H9 (cell line): Measurements from ENCODE around the gene COMTD1. TPM values are rescaled to one million over a fixed set of nuclear protein-coding genes. Genes with fewer than 3 reads are reported as not detected.
A peak's percentile ranks its signal among the peaks of the same experiment; 100 is the strongest.

Experiments
- DNase-seq: peaks from one replicate; pipeline ENCODE4 v3.0.0-alpha.2; 2017
- H2AFZ ChIP-seq: one replicate; pipeline ENCODE4 v1.6.1; 2013; ENCODE audit warnings: mild to moderate bottlenecking, low read length, control low read depth, moderate library complexity
- H2AK5ac ChIP-seq: 2 replicates; pipeline ENCODE4 v1.6.1; 2013; ENCODE audit warnings: low read length, control low read depth, mixed read lengths; ENCODE audit not compliant: insufficient read length
- H2BK120ac ChIP-seq: one replicate; pipeline ENCODE4 v1.6.1; 2013; ENCODE audit warnings: low read depth, mild to moderate bottlenecking, low read length, control low read depth, inconsistent platforms; ENCODE audit not compliant: poor library complexity, severe bottlenecking
- H2BK12ac ChIP-seq: 2 replicates; pipeline ENCODE4 v1.6.1; 2013; ENCODE audit warnings: low read length, control low read depth, mixed read lengths, low read depth; ENCODE audit not compliant: insufficient read length
- H2BK15ac ChIP-seq: 2 replicates; pipeline ENCODE4 v1.6.1; 2013; ENCODE audit warnings: low read depth, low read length, control low read depth
- H2BK20ac ChIP-seq: one replicate; pipeline ENCODE4 v1.6.1; 2013; ENCODE audit warnings: low read depth, mild to moderate bottlenecking, low read length, control low read depth, inconsistent platforms; ENCODE audit not compliant: poor library complexity, severe bottlenecking
- H2BK5ac ChIP-seq: 2 replicates; pipeline ENCODE4 v1.6.1; 2013; ENCODE audit warnings: low read length, control low read depth, mixed read lengths; ENCODE audit not compliant: insufficient read length
- H3K14ac ChIP-seq: 2 replicates; pipeline ENCODE4 v1.6.1; 2013; ENCODE audit warnings: low read length, control low read depth; ENCODE audit not compliant: insufficient read depth
- H3K18ac ChIP-seq: 2 replicates; pipeline ENCODE4 v1.6.1; 2013; ENCODE audit warnings: low read depth, mild to moderate bottlenecking, mixed read lengths, low read length, control low read depth; ENCODE audit not compliant: insufficient read length
- H3K23ac ChIP-seq: 2 replicates; pipeline ENCODE4 v1.6.1; 2013; ENCODE audit warnings: low read length, control low read depth, mixed read lengths, low read depth; ENCODE audit not compliant: insufficient read length
- H3K23me2 ChIP-seq: 2 replicates; pipeline ENCODE4 v1.6.1; 2013; ENCODE audit warnings: low read depth, mild to moderate bottlenecking, mixed read lengths, low read length, control low read depth; ENCODE audit not compliant: insufficient read length, poor library complexity, severe bottlenecking
- H3K27ac ChIP-seq: 2 replicates; pipeline ENCODE4 v1.5.1; 2013; ENCODE audit warnings: low read length, control low read depth, mixed read lengths, low read depth; ENCODE audit not compliant: insufficient read length
- H3K27me3 ChIP-seq: 2 replicates; pipeline ENCODE4 v1.6.1; 2013; ENCODE audit warnings: low read length, control low read depth, inconsistent platforms; ENCODE audit not compliant: insufficient read depth
- H3K4ac ChIP-seq: 2 replicates; pipeline ENCODE4 v1.6.1; 2013; ENCODE audit warnings: low read depth, mild to moderate bottlenecking, control low read depth, inconsistent platforms, low read length, moderate library complexity
- H3K4me1 ChIP-seq: 2 replicates; pipeline ENCODE4 v1.6.1; 2013; ENCODE audit warnings: low read length, control low read depth, inconsistent platforms; ENCODE audit not compliant: insufficient read depth
- H3K4me2 ChIP-seq: 2 replicates; pipeline ENCODE4 v1.6.1; 2013; ENCODE audit warnings: low read length, control low read depth, mixed read lengths; ENCODE audit not compliant: insufficient read length, insufficient read depth
- H3K56ac ChIP-seq: 2 replicates; pipeline ENCODE4 v1.6.1; 2013; ENCODE audit warnings: low read depth, mild to moderate bottlenecking, mixed read lengths, low read length, control low read depth; ENCODE audit not compliant: insufficient read length
- H3K79me1 ChIP-seq: 2 replicates; pipeline ENCODE4 v1.6.1; 2013; ENCODE audit warnings: low read depth, mild to moderate bottlenecking, moderate library complexity, low read length, control low read depth, inconsistent platforms; ENCODE audit not compliant: insufficient read depth, poor library complexity, severe bottlenecking
- H3K79me2 ChIP-seq: 2 replicates; pipeline ENCODE4 v1.6.1; 2013; ENCODE audit warnings: low read length, control low read depth, inconsistent platforms; ENCODE audit not compliant: insufficient read depth
- H3K9ac ChIP-seq: 2 replicates; pipeline ENCODE4 v1.6.1; 2013; ENCODE audit warnings: low read length, control low read depth, mixed read lengths; ENCODE audit not compliant: insufficient read length; ENCODE audit errors: extremely low read depth
- H3K9me3 ChIP-seq: one replicate; pipeline ENCODE4 v1.6.1; 2013; ENCODE audit warnings: low read depth, low read length, inconsistent platforms; ENCODE audit not compliant: control insufficient read depth
- H3T11ph ChIP-seq: one replicate; pipeline ENCODE4 v1.6.1; 2013; ENCODE audit warnings: mild to moderate bottlenecking, low read length, control low read depth, inconsistent platforms
- H4K20me1 ChIP-seq: one replicate; pipeline ENCODE4 v1.6.1; 2013; ENCODE audit not compliant: control insufficient read depth, insufficient read length, insufficient read depth
- H4K5ac ChIP-seq: 2 replicates; pipeline ENCODE4 v1.6.1; 2013; ENCODE audit warnings: low read depth, mild to moderate bottlenecking, mixed read lengths, low read length, control low read depth; ENCODE audit not compliant: insufficient read length
- H4K8ac ChIP-seq: replicated peaks from 2 replicates; pipeline ENCODE4 v1.6.1; 2013; ENCODE audit warnings: low read length, control low read depth, mixed read lengths, low read depth; ENCODE audit not compliant: insufficient read length
- H4K91ac ChIP-seq: 2 replicates; pipeline ENCODE4 v1.6.1; 2013; ENCODE audit warnings: low read depth, mild to moderate bottlenecking, moderate library complexity, mixed read lengths, low read length, control low read depth; ENCODE audit not compliant: insufficient read length
- H3K27ac Mint-ChIP-seq, 3 experiments: 2 replicates in 2 of 3; 3 replicates in 1 of 3; pipeline ENCODE4 v1.8.0; 2020 to 2021; ENCODE audit warnings: mixed read lengths in 3 of 3, mild to moderate bottlenecking in 1 of 3, moderate library complexity in 1 of 3
- H3K27me3 Mint-ChIP-seq: 2 replicates; pipeline ENCODE4 v1.8.0; 2021; ENCODE audit warnings: low read depth, mild to moderate bottlenecking, moderate library complexity, mixed read lengths
- H3K36me3 Mint-ChIP-seq, 3 experiments: 2 replicates in 2 of 3; 3 replicates in 1 of 3; pipeline ENCODE4 v1.8.0; 2020 to 2021; ENCODE audit warnings: low read depth in 3 of 3, mixed read lengths in 3 of 3; ENCODE audit not compliant: insufficient read depth in 1 of 3
- H3K4me1 Mint-ChIP-seq, 2 experiments: 2 replicates each; pipeline ENCODE4 v1.8.0; 2020; ENCODE audit warnings: mixed read lengths in 2 of 2
- H3K4me3 Mint-ChIP-seq, 2 experiments: 2 replicates in 1 of 2; 3 replicates in 1 of 2; pipeline ENCODE4 v1.8.0; 2020 to 2021; ENCODE audit warnings: mild to moderate bottlenecking in 2 of 2, mixed read lengths in 2 of 2, moderate library complexity in 1 of 2
- H3K9me3 Mint-ChIP-seq, 2 experiments: 2 replicates in 1 of 2; 3 replicates in 1 of 2; pipeline ENCODE4 v1.8.0; 2020; ENCODE audit warnings: mild to moderate bottlenecking in 2 of 2, mixed read lengths in 2 of 2, moderate library complexity in 1 of 2
- WGBS: extraction: QIAGEN DNeasy Blood & Tissue Kit; methylation state at CpG from one replicate; pipeline ENCODE4 v1.1.7; 2013; ENCODE audit warnings: missing lambda C conversion rate, low lambda C conversion rate, mixed read lengths; ENCODE audit not compliant: insufficient read length; ENCODE audit errors: extremely low coverage; 5-methylcytosine and 5-hydroxymethylcytosine counted together
- total RNA-seq: library from RNA; stranded (reverse); gene quantifications from 2 replicates; pipeline ENCODE4 v1.2.1, GENCODE V29; 2021
- TF ChIP-seq, protein P1 (sequence below): fragments of 200-600 bp; sonication (generic); conservative IDR thresholded peaks from 3 replicates; pipeline ENCODE4 v1.8.0; 2021; ENCODE audit warnings: antibody characterized with exemption, mild to moderate bottlenecking

The COMTD1 gene
- total RNA-seq, 1 experiment from 2014 or later = 28.3 TPM

DNA sequence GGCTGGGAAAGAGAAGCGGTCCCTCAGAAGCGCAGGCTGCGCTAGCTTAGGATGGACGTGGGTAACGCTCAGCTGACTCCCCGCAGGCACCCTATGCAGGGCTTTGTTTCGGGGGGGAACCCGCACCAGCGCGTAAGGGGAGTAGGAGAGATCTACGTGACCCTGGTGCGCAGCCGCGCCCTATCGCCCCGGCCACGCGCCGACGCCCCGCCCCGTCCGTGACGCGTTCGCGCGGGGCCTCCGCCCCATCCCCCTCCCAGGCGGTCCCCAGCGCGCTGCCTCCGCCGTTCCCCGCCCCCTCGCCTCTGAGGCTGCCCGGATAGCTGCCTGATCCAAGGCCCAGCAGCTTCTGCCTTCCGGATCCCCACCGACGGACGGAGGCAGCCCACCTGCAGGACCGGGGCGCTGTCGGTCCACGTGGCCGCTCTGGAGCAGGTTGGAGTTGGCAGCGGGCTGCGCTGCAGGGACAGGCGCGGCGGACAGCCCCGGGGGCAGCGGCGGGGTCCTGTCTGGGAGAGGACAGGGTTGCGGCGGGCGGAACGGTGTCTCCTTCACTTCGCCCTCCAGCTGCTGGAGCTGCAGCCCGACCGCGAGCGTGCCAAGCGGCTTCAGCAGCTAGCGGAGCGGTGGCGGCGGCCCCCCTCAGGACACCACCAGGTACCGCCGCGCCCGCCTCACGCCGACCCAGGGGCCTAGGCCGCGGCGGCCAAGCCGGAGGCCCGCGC, 25.3 kb downstream of the COMTD1 start, which contains the start of gene VDAC2:
VDAC2 (plus strand) TSS at position 515 of the 725 bp plus-strand sequence. CDS start 363 bp downstream, outside the sequence.
- Histone ChIP-seq H3K4ac (peak within 1 kb of the TSS; percentile 32; the same call in 1 of the 2 replicates), H2BK5ac (peak within 1 kb of the TSS; percentile 70), H2BK15ac (no peak within 1 kb of the TSS), H2BK12ac (peak within 1 kb of the TSS; percentile 98), H4K5ac (peak within 1 kb of the TSS; percentile 67), H3K56ac (peak within 1 kb of the TSS; percentile 75), H2BK120ac (no peak within 1 kb of the TSS), H3K18ac (peak within 1 kb of the TSS; percentile 99), H2AK5ac (no peak within 1 kb of the TSS), H2BK20ac (no peak within 1 kb of the TSS), H3K79me1 (no peaks in the 10 kb centered on the region), H4K20me1 (no peaks in the 10 kb centered on the region), H3K23me2 (peaks cover 5% of the 10 kb centered on the region), H3K27me3 (no peaks in the 10 kb centered on the region), H3K9ac (peak within 1 kb of the TSS; percentile 91), H3K27ac (peak within 1 kb of the TSS; percentile 35), H3K79me2 (peaks cover 21% of the 10 kb centered on the region; the same call in 1 of the 2 replicates), H3K14ac (peak within 1 kb of the TSS; percentile 94), H4K8ac (no peak within 1 kb of the TSS), H3K23ac (peak within 1 kb of the TSS; percentile 28), H4K91ac (no peak within 1 kb of the TSS), H3K4me2 (peak within 1 kb of the TSS; percentile 96), H3K9me3 (no peaks in the 10 kb centered on the region), H2AFZ (no peak within 1 kb of the TSS), H3T11ph (no peak within 1 kb of the TSS), H3K4me1 (peaks cover 17% of the 10 kb centered on the region)
- H3K36me3 Mint-ChIP-seq = peaks cover 30 to 41% (median 40%) of the 10 kb centered on the region in 3 experiments
- no CpG with 5 or more reads among the region's 80 CpGs for WGBS
- peak within 1 kb of the TSS; percentile 98 for H3K27ac Mint-ChIP-seq
- H3K4me3 Mint-ChIP-seq = peak within 1 kb of the TSS; percentile 87 to 94
- H3K9me3 Mint-ChIP-seq = peaks cover 0 to 3% of the 10 kb centered on the region in 2 experiments; a peak in 1 of 5 replicates
- TF ChIP-seq, protein P1, sequence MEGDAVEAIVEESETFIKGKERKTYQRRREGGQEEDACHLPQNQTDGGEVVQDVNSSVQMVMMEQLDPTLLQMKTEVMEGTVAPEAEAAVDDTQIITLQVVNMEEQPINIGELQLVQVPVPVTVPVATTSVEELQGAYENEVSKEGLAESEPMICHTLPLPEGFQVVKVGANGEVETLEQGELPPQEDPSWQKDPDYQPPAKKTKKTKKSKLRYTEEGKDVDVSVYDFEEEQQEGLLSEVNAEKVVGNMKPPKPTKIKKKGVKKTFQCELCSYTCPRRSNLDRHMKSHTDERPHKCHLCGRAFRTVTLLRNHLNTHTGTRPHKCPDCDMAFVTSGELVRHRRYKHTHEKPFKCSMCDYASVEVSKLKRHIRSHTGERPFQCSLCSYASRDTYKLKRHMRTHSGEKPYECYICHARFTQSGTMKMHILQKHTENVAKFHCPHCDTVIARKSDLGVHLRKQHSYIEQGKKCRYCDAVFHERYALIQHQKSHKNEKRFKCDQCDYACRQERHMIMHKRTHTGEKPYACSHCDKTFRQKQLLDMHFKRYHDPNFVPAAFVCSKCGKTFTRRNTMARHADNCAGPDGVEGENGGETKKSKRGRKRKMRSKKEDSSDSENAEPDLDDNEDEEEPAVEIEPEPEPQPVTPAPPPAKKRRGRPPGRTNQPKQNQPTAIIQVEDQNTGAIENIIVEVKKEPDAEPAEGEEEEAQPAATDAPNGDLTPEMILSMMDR = no peak
- H3K27me3 Mint-ChIP-seq = peaks cover 3% of the 10 kb centered on the region; the same call in 1 of the 2 replicates
- DNase-seq = peak; percentile 88
- peaks cover 35 to 42% of the 10 kb centered on the region in 2 experiments for H3K4me1 Mint-ChIP-seq
